ENCODE measurements around the gene CTNNA3.

The CTNNA3 gene

GRCh38 chr10:66940965-66941364, 755.0 kb downstream of the CTNNA3 start:
- DNase-seq (ENCODE audit: low spot score): no peak

- DNase-seq (ENCODE audit: low spot score): no peak
These were observed 761.3 kb downstream of the CTNNA3 start for GRCh38 chr10:66934711-66935110.

GRCh38 chr10:66931949-66932343, 764.0 kb downstream of the CTNNA3 start:
- DNase-seq (ENCODE audit: low spot score): peak; percentile 13

- DNase-seq (ENCODE audit: low spot score): peak; percentile 60
These were observed 764.6 kb downstream of the CTNNA3 start for GRCh38 chr10:66931340-66931948.

GRCh38 chr10:66929375-66929774, 766.6 kb downstream of the CTNNA3 start:
- DNase-seq (ENCODE audit: low spot score): no peak

GRCh38 chr10:66928776-66929175, 767.2 kb downstream of the CTNNA3 start:
- no peak for DNase-seq (ENCODE audit: low spot score)

GRCh38 chr10:66927971-66928770, 767.8 kb downstream of the CTNNA3 start:
- DNase-seq (ENCODE audit: low spot score): peak; percentile 26

GRCh38 chr10:66927251-66927935, 768.6 kb downstream of the CTNNA3 start:
- no peak for DNase-seq (ENCODE audit: low spot score)

GRCh38 chr10:66926841-66927240, 769.2 kb downstream of the CTNNA3 start:
- DNase-seq (ENCODE audit: low spot score): no peak

- peak; percentile 80 for DNase-seq (ENCODE audit: low spot score)
These were observed 769.9 kb downstream of the CTNNA3 start, which contains the start of gene LRRTM3 for GRCh38 chr10:66925896-66926715. LRRTM3 (plus strand) TSS chr10:66926036.

- no peak for DNase-seq (ENCODE audit: low spot score)
These were observed 770.6 kb downstream of the CTNNA3 start for GRCh38 chr10:66925373-66925772.

- no peak for DNase-seq (ENCODE audit: low spot score)
These were observed 771.2 kb downstream of the CTNNA3 start for GRCh38 chr10:66924674-66925345.

- DNase-seq (ENCODE audit: low spot score): no peak
These were observed 776.7 kb downstream of the CTNNA3 start for GRCh38 chr10:66919248-66919647.

GRCh38 chr10:66917104-66917503, 778.9 kb downstream of the CTNNA3 start:
- DNase-seq (ENCODE audit: low spot score): no peak

GRCh38 chr10:66916030-66916429, 780.0 kb downstream of the CTNNA3 start:
- DNase-seq (ENCODE audit: low spot score): no peak

GRCh38 chr10:66910671-66911070, 785.3 kb downstream of the CTNNA3 start:
- DNase-seq (ENCODE audit: low spot score): no peak

GRCh38 chr10:66892871-66893270, 803.1 kb downstream of the CTNNA3 start:
- no peak for DNase-seq (ENCODE audit: low spot score)

- DNase-seq (ENCODE audit: low spot score): no peak
These were observed 807.8 kb downstream of the CTNNA3 start for GRCh38 chr10:66888237-66888636.

- DNase-seq (ENCODE audit: low spot score): no peak
These were observed 809.1 kb downstream of the CTNNA3 start for GRCh38 chr10:66886848-66887247.

GRCh38 chr10:66882271-66882670, 813.7 kb downstream of the CTNNA3 start:
- no peak for DNase-seq (ENCODE audit: low spot score)

- no peak for DNase-seq (ENCODE audit: low spot score)
These were observed 814.2 kb downstream of the CTNNA3 start for GRCh38 chr10:66881814-66882213.

All from SK-N-DZ (cell line).